ENCODE measurements around the gene AHCTF1.

DNA sequence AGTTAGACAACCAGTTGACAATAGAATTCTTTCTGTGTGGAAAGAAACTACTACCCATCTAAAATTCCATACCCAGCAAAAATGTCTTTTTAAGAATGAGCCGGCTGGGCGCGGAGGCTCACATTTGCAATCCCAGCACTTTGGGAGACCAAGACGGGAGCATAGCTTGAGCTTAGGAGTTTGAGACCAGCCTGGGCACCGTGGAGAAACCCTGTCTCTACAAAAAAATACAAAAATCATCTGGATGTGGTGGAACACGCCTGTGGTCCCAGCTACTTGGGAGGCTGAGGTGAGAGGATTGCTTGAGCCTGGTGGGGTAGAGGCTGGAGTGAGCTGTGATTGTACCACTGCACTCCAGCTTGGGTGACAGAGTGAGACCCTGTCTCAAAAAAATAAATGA, 128.4 kb downstream of the AHCTF1 start:
- TF ChIP-seq, protein P1, sequence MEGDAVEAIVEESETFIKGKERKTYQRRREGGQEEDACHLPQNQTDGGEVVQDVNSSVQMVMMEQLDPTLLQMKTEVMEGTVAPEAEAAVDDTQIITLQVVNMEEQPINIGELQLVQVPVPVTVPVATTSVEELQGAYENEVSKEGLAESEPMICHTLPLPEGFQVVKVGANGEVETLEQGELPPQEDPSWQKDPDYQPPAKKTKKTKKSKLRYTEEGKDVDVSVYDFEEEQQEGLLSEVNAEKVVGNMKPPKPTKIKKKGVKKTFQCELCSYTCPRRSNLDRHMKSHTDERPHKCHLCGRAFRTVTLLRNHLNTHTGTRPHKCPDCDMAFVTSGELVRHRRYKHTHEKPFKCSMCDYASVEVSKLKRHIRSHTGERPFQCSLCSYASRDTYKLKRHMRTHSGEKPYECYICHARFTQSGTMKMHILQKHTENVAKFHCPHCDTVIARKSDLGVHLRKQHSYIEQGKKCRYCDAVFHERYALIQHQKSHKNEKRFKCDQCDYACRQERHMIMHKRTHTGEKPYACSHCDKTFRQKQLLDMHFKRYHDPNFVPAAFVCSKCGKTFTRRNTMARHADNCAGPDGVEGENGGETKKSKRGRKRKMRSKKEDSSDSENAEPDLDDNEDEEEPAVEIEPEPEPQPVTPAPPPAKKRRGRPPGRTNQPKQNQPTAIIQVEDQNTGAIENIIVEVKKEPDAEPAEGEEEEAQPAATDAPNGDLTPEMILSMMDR (IDR thresholded peaks at IDR 0.05; ENCODE audit: low read depth, low read length) = no peak
- TF ChIP-seq EZH2phosphoT487 (IDR thresholded peaks at IDR 0.05; ENCODE audit: low read depth) = no peak

All from OCI-LY3 (cell line).